ENCODE measurements around the gene DOCK1. TPM values are rescaled to one million over a fixed set of nuclear protein-coding genes. Genes with fewer than 3 reads are reported as not detected.

The DOCK1 gene
- total RNA-seq, 1 donor from 2014 or later = 74.8 TPM

- H3K9me3 Mint-ChIP-seq = peaks cover 5% of the 10 kb centered on the region
- no peak overlapping the region for H3K4me3 Mint-ChIP-seq
- H3K27ac Mint-ChIP-seq = no peak overlapping the region
- no peaks in the 10 kb centered on the region for H3K27me3 Mint-ChIP-seq (ENCODE audit: low read depth)
- DNase-seq (ENCODE audit: low spot score in 2 of 2, unreplicated experiment in 2 of 2) = no peak
- H3K4me1 Mint-ChIP-seq = no peaks in the 10 kb centered on the region
- peaks cover 21% of the 10 kb centered on the region for H3K36me3 Mint-ChIP-seq
- TF ChIP-seq, protein P1, sequence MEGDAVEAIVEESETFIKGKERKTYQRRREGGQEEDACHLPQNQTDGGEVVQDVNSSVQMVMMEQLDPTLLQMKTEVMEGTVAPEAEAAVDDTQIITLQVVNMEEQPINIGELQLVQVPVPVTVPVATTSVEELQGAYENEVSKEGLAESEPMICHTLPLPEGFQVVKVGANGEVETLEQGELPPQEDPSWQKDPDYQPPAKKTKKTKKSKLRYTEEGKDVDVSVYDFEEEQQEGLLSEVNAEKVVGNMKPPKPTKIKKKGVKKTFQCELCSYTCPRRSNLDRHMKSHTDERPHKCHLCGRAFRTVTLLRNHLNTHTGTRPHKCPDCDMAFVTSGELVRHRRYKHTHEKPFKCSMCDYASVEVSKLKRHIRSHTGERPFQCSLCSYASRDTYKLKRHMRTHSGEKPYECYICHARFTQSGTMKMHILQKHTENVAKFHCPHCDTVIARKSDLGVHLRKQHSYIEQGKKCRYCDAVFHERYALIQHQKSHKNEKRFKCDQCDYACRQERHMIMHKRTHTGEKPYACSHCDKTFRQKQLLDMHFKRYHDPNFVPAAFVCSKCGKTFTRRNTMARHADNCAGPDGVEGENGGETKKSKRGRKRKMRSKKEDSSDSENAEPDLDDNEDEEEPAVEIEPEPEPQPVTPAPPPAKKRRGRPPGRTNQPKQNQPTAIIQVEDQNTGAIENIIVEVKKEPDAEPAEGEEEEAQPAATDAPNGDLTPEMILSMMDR (IDR thresholded peaks at IDR 0.05; ENCODE audit: unreplicated experiment) = no peak
Observed at GRCh38 chr10:127275793-127276450, 370.7 kb downstream of the DOCK1 start.

DNA sequence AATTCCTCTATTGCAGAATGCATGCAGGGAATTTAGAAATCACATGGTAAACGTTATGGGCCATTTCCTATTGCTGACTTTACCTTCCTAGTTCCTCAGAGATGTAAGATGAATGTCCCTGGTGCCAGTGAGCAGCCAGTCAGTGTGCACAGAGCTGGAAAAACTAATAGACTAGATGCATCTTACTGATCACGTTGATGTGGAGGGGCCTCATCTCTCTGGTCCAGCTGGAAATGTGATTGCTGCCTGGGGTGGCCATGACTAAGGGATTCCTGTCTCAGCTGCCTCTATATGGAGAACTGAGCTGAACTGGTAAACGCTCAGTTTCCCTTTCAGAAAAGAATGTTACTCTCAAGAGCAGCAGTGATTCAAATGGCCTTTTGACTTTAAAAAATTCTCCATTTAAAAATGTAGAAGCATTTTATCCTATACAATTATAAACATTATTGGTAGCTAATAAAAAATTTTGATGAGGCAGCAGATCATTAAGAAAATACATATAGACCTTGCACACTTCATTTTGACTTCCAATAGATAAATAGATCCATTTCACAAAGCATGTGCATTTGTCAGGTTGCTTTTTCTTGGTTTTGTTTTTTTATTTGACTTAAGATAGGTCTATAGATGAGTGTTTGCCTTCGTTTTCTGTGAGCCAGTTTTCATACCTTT lies 371.7 kb downstream of the DOCK1 start:
- Mint-ChIP-seq H3K27me3 (ENCODE audit: low read depth) (no peaks in the 10 kb centered on the region), H3K9me3 (peaks cover 5% of the 10 kb centered on the region), H3K27ac (no peak overlapping the region), H3K4me1 (no peaks in the 10 kb centered on the region), H3K4me3 (no peak overlapping the region), H3K36me3 (peaks cover 18% of the 10 kb centered on the region)
- no peak for DNase-seq (ENCODE audit: low spot score in 2 of 2, unreplicated experiment in 2 of 2)
- TF ChIP-seq, protein P1 (IDR thresholded peaks at IDR 0.05; ENCODE audit: unreplicated experiment) = no peak

GRCh38 chr10:127278001-127278400 lies 372.8 kb downstream of the DOCK1 start:
- no peak overlapping the region for H3K27ac Mint-ChIP-seq
- H3K4me3 Mint-ChIP-seq = no peak overlapping the region
- no peaks in the 10 kb centered on the region for H3K27me3 Mint-ChIP-seq (ENCODE audit: low read depth)

DNA sequence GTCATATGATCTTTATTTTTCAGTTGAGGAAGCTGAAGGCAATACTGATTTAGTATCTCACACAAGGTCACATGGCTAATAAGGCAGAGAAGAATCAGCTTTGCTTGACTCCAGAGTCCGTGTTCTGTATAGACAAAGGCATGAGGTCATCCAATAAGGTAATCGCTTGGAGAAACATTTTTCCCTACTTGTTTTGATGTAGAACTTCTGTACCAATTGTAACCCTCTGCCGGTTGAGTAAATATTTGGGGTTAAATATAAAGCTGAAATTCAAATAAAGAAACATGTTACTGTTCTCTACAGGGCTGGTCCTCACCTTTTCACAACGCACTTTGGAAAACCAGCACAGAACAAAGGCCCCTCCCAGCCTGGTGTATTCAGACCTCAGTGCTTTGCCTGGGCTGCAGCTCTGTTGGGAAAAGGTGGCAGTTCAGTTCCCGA lies 374.1 kb downstream of the DOCK1 start:
- no peak overlapping the region for H3K27ac Mint-ChIP-seq
- H3K36me3 Mint-ChIP-seq = peaks cover 13% of the 10 kb centered on the region
- TF ChIP-seq, protein P1 (IDR thresholded peaks at IDR 0.05; ENCODE audit: unreplicated experiment) = no peak
- H3K4me3 Mint-ChIP-seq = no peak overlapping the region
- no peaks in the 10 kb centered on the region for H3K27me3 Mint-ChIP-seq (ENCODE audit: low read depth)
- no peaks in the 10 kb centered on the region for H3K9me3 Mint-ChIP-seq
- DNase-seq (ENCODE audit: low spot score in 2 of 2, unreplicated experiment in 2 of 2) = no peak
- no peaks in the 10 kb centered on the region for H3K4me1 Mint-ChIP-seq

More at GRCh38 chr10:127278001-127278400, 372.8 kb downstream of the DOCK1 start:
- Mint-ChIP-seq H3K9me3 (no peaks in the 10 kb centered on the region), H3K4me1 (no peaks in the 10 kb centered on the region), H3K36me3 (peaks cover 13% of the 10 kb centered on the region)
- TF ChIP-seq, protein P1 (IDR thresholded peaks at IDR 0.05; ENCODE audit: unreplicated experiment) = no peak
- no peak for DNase-seq (ENCODE audit: low spot score in 2 of 2, unreplicated experiment in 2 of 2)

DNA sequence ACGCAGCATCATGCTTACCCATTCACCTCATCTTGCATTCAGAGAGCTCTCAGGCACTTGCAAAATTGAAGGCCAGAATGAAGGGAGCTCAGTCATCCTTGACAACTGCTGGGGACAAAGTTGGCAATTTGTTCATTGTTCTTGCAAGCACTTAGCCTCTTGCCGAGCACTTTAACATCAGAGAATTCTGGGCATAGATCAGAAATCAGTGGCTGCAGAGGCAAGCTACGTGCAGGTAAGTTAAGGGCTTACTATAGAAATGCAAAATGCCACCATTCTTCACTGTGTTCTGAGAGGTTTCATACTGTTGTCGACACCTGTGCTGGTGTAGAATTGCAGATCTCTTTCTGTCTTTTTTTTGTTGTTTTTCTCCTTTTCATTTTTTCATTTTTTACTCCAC lies 375.2 kb downstream of the DOCK1 start:
- H3K27ac Mint-ChIP-seq = no peak overlapping the region
- H3K36me3 Mint-ChIP-seq = peaks cover 10% of the 10 kb centered on the region
- DNase-seq (ENCODE audit: low spot score in 2 of 2, unreplicated experiment in 2 of 2) = no peak
- H3K9me3 Mint-ChIP-seq = no peaks in the 10 kb centered on the region
- H3K27me3 Mint-ChIP-seq (ENCODE audit: low read depth) = no peaks in the 10 kb centered on the region
- no peak overlapping the region for H3K4me3 Mint-ChIP-seq
- H3K4me1 Mint-ChIP-seq = no peaks in the 10 kb centered on the region
- TF ChIP-seq, protein P1 (IDR thresholded peaks at IDR 0.05; ENCODE audit: unreplicated experiment) = no peak

Data from mesothelial cell of epicardium (in vitro differentiated cells).